ENCODE data around the gene NUSAP1.

- no peak for TF ChIP-seq CTCF (IDR thresholded peaks at IDR 0.05)
- TF ChIP-seq POLR2A (IDR thresholded peaks at IDR 0.05) = no peak
Measured at GRCh38 chr15:41411441-41411840, 78.8 kb downstream of the NUSAP1 start.
